Non-pigmented ciliary epithelial cell (primary cell): Measurements from ENCODE around the gene SOS1.
"Not testable (repeated sequence)": the region's sequence is repeated elsewhere in the genome, so short reads cannot be mapped to it uniquely, and the experiment has no call there.

ENCODE experiments used
- DNase-seq: peaks from one replicate; pipeline ENCODE4 v3.0.0-alpha.2; 2010; ENCODE audit warnings: low read depth

The SOS1 gene

DNA sequence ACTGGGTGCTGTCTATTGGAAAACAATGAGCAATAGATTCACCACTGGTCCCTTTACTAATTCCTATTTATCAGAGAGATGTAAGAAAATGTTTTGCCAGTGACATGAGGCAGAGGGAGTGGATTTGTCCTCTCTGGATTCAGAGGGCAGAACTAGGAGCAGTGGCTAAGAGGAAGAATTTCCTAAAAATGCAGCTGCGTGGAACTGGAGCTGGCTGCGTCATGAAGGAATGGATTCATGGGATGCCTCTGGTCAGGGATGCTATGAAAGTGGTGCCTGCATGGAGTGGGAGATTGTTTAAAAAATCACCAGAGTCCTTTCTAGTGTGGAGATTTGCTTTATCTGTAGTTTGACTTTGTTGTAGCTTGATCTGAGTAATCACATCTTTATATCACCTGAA lies 152.8 kb downstream of the SOS1 start:
- no peak for DNase-seq

DNA sequence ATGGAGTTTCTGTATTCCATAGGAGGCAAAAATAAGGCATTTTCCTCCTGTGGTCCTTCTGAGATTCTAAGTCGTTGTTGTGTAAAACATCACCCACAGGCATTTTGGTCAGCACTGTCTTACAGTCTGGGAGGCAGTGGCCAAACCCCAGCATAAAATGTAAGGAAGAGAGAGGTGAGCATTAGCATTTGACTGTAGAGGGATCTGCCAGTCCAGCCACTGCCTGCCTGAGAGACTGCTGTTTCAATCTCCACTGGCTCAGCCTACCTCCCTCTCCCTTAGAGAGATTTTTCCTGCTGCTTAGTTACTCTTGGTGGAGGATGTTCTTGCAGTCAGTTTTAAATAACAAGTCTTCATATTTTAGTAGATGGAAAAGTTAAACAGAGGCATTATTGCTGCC lies 154.2 kb downstream of the SOS1 start:
- no peak for DNase-seq

DNA sequence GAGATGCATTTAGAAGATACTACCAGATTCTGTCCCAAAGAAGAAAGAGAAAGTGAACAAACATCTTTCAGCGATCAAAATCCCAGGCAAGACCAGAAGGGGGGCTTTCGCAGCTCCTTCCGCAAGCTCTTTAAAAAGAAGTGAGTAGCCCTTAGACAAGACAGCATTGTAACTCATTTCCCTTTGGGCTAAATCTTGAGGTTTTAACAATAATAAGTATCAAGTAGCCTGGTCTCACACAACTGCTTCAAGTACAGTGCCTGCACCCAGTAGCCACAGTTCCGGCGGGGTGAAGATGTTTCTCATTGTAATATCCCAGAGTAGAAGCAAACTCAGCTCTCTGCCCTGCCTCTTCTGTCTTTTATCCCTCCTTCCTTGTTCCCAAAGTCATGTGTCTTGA lies 154.8 kb downstream of the SOS1 start:
- DNase-seq = no peak

DNA sequence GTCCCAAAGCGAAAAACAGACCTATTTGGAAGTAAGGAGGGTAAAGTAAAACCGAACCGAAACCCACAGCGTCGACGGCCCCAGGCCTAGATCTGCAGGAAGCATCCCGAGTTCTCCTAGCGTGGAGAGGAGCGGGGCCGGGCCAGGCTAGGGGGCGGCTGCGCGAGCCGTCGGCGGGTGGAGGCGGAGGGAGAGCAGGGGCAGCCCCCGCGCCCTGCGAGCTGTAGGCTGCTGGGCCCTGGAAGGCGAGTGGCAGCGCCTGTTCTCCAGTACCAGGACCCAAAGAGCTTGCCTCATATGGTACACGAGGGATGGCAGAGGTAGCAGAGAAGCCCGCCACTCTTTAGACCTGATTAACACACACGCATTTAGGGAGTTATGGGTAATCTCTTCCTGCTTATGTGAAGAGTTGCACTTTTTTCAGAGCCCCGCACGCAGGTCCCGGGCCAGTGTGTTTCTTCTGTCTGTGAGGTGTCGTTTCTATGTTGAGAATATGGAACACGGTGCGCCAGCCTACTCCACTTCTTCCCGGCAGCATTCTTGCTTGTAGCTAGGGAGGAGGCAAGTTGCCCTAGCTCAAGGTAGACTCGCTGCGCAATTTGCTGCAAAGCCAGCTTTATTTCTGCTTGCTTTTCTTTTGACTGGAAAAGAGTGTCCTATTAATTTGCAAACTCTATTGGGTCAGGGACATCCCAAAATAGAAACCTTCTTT lies 160.1 kb downstream of the SOS1 start:
- DNase-seq = no peak

DNA sequence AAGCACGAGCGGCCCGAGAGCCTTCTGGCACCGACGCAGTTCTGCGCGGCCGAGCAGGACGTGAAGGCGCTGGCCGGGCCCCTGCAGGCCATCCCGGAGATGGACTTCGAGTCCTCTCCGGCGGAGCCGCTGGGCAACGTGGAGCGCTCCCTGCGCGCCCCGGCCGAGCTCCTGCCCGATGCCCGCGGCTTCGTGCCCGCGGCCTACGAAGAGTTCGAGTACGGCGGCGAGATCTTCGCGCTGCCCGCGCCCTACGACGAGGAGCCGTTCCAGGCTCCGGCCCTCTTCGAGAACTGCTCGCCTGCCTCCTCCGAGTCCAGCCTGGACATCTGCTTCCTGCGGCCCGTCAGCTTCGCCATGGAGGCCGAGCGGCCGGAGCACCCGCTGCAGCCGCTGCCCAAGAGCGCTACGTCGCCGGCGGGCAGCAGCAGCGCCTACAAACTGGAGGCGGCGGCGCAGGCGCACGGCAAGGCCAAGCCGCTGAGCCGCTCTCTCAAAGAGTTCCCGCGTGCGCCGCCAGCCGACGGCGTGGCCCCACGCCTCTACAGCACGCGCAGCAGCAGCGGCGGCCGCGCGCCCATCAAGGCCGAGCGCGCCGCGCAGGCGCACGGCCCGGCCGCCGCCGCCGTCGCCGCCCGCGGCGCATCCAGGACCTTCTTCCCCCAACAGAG lies 160.8 kb downstream of the SOS1 start:
- no peak for DNase-seq

DNA sequence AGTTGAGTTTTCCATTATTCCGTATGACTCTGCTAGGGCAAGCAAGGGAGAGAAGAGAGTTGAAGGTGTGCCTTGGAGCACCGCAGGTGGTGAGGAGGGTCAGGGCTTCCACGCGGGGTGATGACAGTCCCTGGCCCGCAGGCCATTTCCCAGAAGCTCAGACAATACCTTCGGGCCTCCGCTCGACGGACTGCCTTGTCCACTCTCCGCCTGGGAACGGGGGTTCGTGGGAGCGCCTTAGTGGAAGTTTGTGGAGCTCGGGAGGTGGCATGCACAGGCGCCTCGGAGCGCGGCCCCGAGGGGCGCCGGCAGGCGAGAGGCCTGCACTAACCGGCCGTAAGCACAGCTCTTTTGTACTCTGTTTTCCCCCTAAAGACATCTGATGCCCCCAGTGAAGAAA lies 161.4 kb downstream of the SOS1 start:
- no peak for DNase-seq

DNA sequence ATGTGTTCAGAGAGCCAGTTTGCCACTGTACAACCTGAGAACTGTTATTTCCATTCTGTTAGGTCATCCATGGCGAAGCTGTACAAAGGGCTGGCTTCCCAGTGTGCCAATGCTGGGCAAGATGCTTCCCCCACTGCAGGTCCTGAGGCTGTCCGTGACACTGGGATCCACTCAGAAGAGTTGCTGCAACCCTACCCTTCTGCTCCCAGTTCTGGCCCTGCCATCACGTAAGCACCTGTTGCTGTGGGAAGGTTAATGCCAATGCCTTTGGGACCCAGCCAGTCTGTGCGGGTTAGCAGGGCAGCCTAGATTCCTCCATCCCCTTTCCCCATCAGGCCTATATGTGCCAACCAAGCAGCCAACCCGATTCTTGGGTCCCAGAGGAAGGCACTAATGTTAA lies 162.9 kb downstream of the SOS1 start:
- DNase-seq = no peak

DNA sequence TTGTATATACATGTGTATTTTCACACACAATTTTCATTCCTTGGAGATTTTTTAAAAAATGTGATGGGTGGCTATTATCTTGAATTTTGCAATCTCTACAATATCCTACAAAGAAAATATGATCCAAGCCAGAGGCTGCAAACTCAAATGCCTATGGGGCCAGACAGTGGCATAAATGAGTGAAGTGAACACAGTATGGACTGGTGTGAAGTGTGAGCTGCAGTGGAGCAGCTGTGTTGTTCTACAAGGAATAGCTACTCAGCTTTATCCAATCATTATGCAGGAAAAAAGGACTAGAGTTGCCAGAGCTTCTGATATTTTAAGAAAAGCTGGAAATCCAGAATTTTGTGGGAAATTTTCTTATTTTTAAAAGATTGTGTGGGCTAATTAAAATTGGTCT lies 169.1 kb downstream of the SOS1 start:
- DNase-seq = no peak

DNA sequence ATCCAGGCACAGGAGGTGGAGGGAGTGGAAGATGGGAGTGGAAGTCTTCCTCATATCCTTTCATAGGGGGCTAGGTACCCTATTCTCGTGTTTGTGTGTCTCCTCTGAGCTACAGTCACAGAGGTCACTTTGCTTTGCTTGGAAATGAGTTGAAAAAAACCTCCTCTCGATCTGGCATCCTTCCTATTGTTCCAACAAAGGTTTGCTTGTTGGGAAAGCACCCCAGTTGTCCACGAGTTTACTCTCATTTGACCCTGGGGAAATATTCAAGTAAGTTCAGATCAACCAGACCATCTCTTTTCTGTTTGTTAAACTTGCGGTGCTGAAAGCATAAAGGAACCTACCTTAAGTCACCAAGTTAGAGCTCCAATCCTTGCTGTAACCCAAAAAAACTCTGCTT lies 171.9 kb downstream of the SOS1 start:
- no peak for DNase-seq

DNA sequence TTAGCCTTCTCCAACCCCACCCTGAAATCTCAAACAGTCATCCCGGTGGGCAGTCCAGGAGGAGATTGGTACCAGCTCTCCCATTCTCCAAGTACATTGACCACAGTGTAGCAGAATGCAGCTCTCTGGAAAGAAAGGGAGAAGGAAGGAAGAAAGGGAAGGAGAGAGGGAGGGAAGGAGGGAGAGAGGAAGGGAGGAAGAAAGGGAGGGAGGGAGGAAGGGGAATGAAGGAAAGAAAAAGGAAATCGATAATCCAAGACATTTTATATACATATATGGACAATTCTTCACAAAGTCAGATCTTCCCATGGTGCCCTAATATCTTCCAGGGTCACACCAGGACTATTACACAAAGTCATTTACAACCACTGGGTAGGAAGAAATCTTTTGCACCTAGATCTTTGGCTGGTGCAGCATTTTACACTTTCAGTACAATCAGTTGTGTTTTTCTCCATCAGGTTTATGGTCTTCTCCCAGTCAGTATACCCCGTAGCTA lies 172.4 kb downstream of the SOS1 start:
- DNase-seq = no peak

DNA sequence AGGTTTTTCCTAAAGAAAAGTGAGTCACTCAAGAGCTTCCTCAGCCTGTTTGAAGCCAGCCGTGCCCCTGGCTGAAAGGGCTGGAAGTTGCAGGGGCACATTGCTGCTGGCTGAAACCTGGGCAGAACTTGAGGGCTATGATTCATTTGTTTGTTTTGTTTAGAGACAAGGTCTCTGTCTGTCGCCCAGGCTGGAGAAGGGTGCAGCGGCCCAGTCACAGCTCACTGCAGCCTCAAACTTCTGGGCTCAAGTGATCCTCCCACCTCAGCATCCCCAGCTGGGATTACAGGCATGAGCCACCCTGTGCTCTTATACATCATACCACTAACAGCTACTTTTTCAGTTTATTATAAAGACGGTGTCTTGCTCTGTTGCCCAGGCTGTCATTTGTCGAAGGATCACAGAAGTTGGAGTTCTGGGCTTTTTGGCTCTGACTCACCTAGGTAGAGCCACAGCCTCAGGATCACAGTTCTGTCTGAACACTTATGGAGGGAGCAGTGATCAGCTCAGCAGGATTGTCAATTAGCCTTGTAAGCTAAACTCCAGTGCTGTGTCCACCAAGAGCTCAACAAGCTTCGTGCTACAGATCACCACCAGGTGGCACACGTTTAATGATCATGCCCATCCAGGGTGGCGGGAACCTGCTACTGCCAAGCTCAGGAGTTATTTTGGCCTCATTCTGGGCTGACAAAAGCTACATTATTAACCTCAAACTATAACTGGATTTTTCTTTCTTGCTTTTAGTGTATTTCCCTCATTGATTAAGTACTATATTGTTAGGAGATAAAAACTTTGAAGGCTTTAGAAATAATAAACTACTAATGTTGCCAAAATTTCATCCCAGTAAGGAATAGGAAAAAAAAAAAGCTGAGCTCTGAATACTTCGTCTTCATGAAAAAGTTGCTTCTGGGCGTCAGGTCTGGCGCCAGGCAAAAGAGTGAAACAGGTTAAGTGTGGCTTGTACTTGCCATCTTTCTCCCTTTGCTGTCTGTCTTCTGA lies 173.3 kb downstream of the SOS1 start:
- DNase-seq = no peak

DNA sequence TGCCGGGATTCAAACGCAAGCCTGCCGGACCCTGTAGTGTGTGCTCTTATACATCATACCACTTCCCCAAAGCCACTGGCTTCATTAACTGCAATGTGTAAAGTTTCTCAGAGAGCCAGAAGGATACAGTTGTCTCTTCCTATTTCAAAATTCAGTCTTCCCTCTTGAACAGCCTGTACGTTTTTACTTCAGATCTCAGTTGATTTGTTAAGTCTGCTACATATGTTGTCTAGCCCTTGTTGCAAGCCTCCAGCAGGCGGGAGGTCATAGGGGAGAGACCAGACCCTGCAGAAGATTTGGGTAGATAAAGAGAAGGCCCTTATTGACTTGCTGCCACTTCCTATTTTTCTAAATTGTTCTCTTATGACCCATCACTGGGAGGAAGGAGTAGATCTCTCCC lies 174.9 kb downstream of the SOS1 start:
- no peak for DNase-seq

DNA sequence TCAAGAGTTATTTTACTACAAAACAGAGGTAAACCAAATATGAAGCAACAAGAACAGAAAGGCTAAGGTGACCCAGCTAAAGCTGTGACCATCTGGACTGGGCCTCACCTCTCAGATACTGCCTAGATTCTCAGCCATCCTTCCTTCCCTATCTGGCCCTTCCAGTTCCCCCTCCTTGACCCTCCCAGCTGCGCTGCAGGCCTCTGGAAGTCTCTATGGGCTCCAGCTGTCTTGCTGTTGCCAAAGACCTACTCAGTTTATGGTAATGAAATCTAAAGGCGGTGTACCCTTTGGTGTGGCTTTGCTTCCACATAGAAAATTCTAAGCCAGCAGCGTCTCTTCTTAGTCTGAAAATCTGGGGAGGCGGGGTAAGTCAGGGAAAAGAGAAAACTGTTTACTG lies 175.5 kb downstream of the SOS1 start:
- DNase-seq = no peak

DNA sequence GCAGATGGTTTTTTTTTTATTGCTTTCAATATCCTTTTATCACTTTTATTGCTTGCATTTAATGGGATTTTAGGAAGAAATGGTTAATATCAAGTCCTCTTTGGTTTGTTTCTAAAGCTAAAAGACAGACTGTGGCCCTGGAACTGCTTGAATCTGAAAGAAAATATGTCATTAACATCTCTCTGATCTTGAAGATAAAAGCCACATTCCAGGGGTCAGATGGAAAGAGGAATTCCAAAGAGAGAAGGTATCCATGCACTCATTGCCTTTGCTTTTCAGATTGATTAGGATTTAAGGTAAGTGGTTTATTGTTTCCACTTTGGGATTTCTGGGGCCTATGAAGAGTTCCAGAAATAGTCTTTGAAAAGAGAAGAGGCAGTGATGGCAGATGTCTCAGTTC lies 177.1 kb downstream of the SOS1 start:
- DNase-seq = no peak

DNA sequence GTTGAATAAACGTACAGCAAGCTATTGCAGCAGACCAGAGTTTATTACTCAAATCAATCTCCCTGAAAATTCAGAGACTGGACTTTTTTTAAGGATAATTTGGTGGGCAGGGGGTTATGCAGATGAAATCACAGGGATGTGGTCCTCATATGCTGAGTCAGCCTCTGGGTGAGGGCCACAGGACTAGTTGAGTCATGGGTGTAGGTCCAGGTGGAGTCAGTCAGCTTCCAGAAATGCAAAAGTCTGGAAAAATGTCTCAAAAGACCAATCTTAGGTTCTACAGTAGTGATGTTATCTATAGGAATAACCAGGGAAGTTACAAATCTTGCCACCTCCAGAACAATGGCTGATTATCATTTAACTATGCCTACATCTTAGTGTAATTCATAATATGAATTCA lies 180.1 kb downstream of the SOS1 start:
- no peak for DNase-seq

DNA sequence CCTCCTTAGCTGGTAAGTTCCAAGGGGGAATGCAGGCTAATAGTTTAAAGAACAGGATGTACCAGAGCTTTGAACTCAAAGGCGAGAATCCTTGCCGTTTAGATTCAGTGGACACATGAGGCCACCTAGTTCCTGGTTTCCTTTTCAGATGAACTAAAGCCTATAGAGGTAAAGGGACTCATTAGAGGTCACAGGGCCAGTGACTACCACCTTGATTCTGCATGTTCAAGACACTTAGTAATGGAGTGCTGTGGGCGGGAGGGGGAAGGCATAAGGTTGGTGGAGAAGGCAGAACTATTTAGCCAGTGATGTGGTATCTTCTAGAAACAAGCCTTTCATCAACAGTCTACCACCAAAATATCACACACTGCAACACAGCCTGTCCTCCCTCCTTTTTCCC lies 183.3 kb downstream of the SOS1 start:
- DNase-seq = no peak

DNA sequence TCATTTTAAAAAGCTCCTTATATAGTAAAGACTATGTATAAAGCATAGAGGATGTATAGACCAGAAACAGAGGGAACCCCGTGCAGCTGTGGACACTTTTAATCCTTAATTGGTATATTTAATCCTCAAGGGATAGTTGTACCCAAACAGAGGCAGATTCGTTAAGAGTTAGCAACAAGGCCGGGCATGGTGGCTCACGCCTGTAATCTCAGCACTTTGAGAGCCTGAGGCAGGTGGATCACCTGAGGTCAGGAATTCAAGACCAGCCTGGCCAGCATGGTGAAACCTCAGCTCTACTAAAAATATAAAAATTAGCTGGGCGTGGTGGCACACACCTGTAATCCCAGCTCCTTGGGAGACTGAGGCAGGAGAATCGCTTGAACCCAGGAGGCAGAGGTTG lies 184.3 kb downstream of the SOS1 start:
- not testable (repeated sequence) for DNase-seq

DNA sequence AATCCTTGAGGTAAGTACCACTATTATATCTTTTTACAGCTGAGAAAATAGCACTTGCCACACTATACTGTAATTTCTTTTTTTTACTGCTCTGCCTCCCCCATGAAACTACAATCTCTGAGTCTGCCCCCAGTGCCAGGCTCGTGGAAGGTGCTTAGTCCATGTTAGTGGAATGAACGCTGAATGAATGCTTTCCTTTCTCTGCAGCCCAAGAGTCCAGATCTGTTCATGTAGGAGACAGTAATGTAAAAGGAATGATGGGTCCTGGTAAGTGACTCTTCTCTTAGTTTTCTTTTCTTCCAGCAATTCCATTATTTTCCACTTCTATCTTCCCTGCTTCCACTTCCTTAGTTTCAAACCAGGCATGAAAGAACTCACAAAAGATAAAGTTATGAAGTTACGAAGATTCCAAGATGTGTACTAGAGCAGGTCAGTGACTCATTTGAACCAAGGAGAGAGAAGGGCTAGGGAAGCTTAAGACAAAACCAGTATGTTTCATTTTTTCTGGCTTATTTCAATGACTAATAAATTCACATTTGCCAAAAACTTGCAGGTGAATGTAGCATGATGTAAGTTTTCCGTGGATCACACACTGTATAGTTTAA lies 185.2 kb downstream of the SOS1 start:
- DNase-seq = no peak

DNA sequence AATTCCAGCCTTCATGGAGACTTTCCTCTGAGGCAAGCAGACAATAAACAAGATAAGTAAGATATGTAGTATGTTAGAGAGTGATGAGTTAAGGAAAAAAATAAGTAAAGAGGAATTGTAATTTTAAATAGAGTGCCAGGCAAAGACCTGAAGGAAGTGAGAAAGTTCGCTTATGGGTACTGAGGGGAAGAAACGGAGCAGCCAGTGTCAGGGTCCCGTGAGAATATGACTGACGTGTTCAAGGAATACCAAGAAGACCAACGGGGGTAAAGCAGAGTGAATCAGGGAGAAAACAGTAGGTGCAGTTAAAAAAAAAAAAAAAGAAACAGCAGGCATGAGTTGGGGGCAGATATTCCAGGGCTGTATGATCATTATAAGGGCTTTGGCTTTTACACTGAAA lies 186.1 kb downstream of the SOS1 start:
- DNase-seq = no peak

DNA sequence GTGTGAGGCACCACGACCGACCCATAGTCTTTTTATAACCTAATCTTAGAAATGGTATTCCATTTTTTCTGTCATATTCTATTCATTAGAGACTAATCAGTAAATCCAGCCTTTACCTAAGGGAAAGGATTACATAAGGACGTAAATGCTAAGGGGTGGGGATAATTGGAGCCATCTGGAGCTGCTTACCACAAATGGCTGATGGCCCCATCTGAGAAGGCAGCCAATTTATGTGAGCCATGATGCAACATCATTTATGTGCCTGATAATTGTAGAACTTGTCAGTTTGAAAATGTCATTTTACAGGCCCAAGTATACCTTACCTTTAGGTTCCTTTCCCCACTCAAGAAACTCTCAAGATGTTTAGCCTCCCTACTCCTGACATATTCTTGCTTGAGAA lies 187.2 kb downstream of the SOS1 start:
- DNase-seq = no peak

DNA sequence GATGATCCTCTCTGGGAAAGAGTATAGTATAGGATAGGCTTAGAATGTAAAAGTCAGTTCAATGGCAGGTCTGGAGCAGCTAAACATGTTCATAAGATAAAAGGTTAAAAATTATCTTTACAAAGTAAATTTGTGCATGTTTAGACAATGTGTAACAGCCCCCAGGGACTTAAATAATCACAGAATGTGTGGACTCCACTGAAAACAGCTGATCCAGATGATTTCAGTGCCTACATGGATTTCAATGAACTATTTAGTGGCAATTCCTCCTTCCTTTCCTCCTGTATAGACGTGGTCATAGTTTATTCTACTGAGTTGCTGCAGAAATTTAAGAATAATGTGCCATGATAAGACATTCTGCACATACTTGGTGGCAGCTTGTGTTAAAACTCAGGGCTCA lies 188.3 kb downstream of the SOS1 start:
- DNase-seq = no peak
